Ramos (cell line): Measurements from ENCODE around the gene NOD2.

ENCODE experiments used
- in situ Hi-C: fragments of 300-500 bp; cut with MboI; formaldehyde crosslinking; loops from one replicate; pipeline ENCODE4 v1.14.3; 2022; ENCODE audit warnings: low sequenced_read_pairs; ENCODE audit not compliant: unreplicated experiment

Gene NOD2

GRCh38 chr16:50736448-50736847 is 43.0 kb downstream of the NOD2 start:
- in situ Hi-C loops, result no loop called here

- in situ Hi-C loops, result no loop called here
Measured at GRCh38 chr16:50737420-50737959, 44.1 kb downstream of the NOD2 start.

- in situ Hi-C loops, result no loop called here
Measured at GRCh38 chr16:50739031-50739430, 45.6 kb downstream of the NOD2 start.

- in situ Hi-C loops, result no loop called here
Measured at GRCh38 chr16:50740736-50741135, 47.3 kb downstream of the NOD2 start.

GRCh38 chr16:50741225-50741780 is 47.9 kb downstream of the NOD2 start:
- in situ Hi-C loops, result no loop called here

GRCh38 chr16:50741781-50742575 is 48.6 kb downstream of the NOD2 start, which contains the start of gene CYLD:
Gene CYLD, plus strand, starts transcription at chr16:50742086. Its CDS starts 7,613 bp downstream, at chr16:50749699.
- in situ Hi-C loops, result no loop called here

- in situ Hi-C loops, result no loop called here
Measured at GRCh38 chr16:50742576-50743200, 49.3 kb downstream of the NOD2 start.

- in situ Hi-C loops, result no loop called here
Measured at GRCh38 chr16:50743581-50744225, 50.3 kb downstream of the NOD2 start.

GRCh38 chr16:50744881-50745280 is 51.5 kb downstream of the NOD2 start:
- in situ Hi-C loops, result no loop called here

GRCh38 chr16:50745940-50746339 is 52.5 kb downstream of the NOD2 start:
- in situ Hi-C loops, result no loop called here

- in situ Hi-C loops, result no loop called here
Measured at GRCh38 chr16:50747207-50747956, 54.0 kb downstream of the NOD2 start.

GRCh38 chr16:50751528-50751927 is 58.1 kb downstream of the NOD2 start:
- in situ Hi-C loops, result no loop called here

GRCh38 chr16:50752471-50753235 is 59.2 kb downstream of the NOD2 start:
- in situ Hi-C loops, result no loop called here

- in situ Hi-C loops, result no loop called here
Measured at GRCh38 chr16:50756473-50756872, 63.1 kb downstream of the NOD2 start.

- in situ Hi-C loops, result no loop called here
Measured at GRCh38 chr16:50761267-50761666, 67.9 kb downstream of the NOD2 start.

GRCh38 chr16:50762241-50762640 is 68.8 kb downstream of the NOD2 start:
- in situ Hi-C loops, result no loop called here

GRCh38 chr16:50763211-50763610 is 69.8 kb downstream of the NOD2 start:
- in situ Hi-C loops, result no loop called here

GRCh38 chr16:50765260-50765659 is 71.9 kb downstream of the NOD2 start:
- in situ Hi-C loops, result no loop called here

GRCh38 chr16:50765861-50766260 is 72.5 kb downstream of the NOD2 start:
- in situ Hi-C loops, result no loop called here
